HG03139 (cell line): ENCODE measurements around the gene ERG28.

Source experiments
- ATAC-seq: cut with Tn5 transposase; IDR thresholded peaks from one replicate; pipeline ENCODE4 v1.9.1; 2021; ENCODE audit not compliant: unreplicated experiment

Gene ERG28

GRCh38 chr14:75660238-75660629, 442 bp downstream of the ERG28 start:
- no peak for ATAC-seq

GRCh38 chr14:75658957-75659356, 1.7 kb downstream of the ERG28 start:
- ATAC-seq: no peak

GRCh38 chr14:75657331-75657730, 3.3 kb downstream of the ERG28 start:
- no peak for ATAC-seq

GRCh38 chr14:75655235-75655634, 5.4 kb downstream of the ERG28 start:
- ATAC-seq: no peak

GRCh38 chr14:75654127-75654732, 6.4 kb downstream of the ERG28 start:
- ATAC-seq: no peak

- ATAC-seq: no peak
These were observed 7.1 kb downstream of the ERG28 start for GRCh38 chr14:75653563-75653962.

- no peak for ATAC-seq
These were observed 10.2 kb downstream of the ERG28 start for GRCh38 chr14:75650253-75651058.

GRCh38 chr14:75649773-75650172, 10.9 kb downstream of the ERG28 start:
- no peak for ATAC-seq

- ATAC-seq: no peak
These were observed 11.3 kb downstream of the ERG28 start for GRCh38 chr14:75649337-75649736.

GRCh38 chr14:75648066-75648838, 12.4 kb downstream of the ERG28 start:
- ATAC-seq: no peak

GRCh38 chr14:75647640-75648039, 13.0 kb downstream of the ERG28 start:
- ATAC-seq: no peak

GRCh38 chr14:75646762-75647161, 13.9 kb downstream of the ERG28 start:
- ATAC-seq: no peak

- ATAC-seq: no peak
These were observed 15.6 kb downstream of the ERG28 start for GRCh38 chr14:75645056-75645455.

- ATAC-seq: no peak
These were observed 16.7 kb downstream of the ERG28 start for GRCh38 chr14:75643985-75644384.

GRCh38 chr14:75640876-75641275, 19.8 kb downstream of the ERG28 start:
- ATAC-seq: no peak

GRCh38 chr14:75636100-75636692, 24.5 kb downstream of the ERG28 start:
- no peak for ATAC-seq

GRCh38 chr14:75634848-75635247, 25.8 kb downstream of the ERG28 start:
- no peak for ATAC-seq

- no peak for ATAC-seq
These were observed 29.2 kb downstream of the ERG28 start for GRCh38 chr14:75631453-75631831.

- no peak for ATAC-seq
These were observed 29.8 kb downstream of the ERG28 start for GRCh38 chr14:75630695-75631452.

GRCh38 chr14:75628816-75629215, 31.9 kb downstream of the ERG28 start:
- no peak for ATAC-seq

- ATAC-seq: no peak
These were observed 33.3 kb downstream of the ERG28 start for GRCh38 chr14:75627406-75627805.
